ENCODE data around the gene DEPDC1. TPM values are rescaled to one million over a fixed set of nuclear protein-coding genes. Genes with fewer than 3 reads are reported as not detected.

DEPDC1 gene
- total RNA-seq, 1 experiment from 2014 or later: 26.1 TPM

DNA sequence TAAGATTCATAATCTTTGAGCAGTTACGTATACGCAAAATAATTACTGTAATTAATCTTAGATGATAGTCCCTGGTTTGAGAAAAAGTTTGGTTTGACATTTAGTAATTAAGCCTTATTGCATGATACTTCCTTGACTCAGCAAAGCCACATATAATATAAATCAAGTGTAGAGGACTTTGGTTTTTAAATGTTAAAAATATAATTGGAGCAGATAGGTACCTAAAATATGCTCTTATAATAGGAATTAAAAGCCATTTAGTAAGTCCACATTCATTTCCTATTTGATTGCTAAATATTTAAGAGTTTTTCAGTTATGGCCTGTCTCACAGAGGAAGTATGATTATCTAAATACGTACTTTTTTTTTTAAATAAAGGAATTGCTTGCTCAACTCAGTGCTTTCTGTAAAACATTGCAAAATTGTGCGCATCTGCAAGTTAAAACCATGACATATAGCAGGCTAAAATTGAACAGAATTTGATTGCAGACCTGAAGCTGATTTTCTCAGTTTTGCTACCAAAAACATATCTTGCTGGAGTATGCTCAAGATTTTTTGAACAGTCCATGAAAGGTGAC, 67.6 kb downstream of the DEPDC1 start:
- no peak for DNase-seq
- Histone ChIP-seq H4K20me1 (ENCODE audit: control insufficient read depth, insufficient read depth, insufficient read length) (no peaks in the 10 kb centered on the region), H3K23me2 (ENCODE audit: insufficient read length, low read depth, low read length, poor library complexity, severe bottlenecking) (no peaks in the 10 kb centered on the region), H2BK15ac (ENCODE audit: low read depth, low read length) (no peak overlapping the region), H3K4me2 (ENCODE audit: insufficient read depth, insufficient read length, low read length) (no peak overlapping the region), H4K8ac (replicated peaks; ENCODE audit: insufficient read length, low read depth, low read length) (no peak overlapping the region), H3K14ac (ENCODE audit: insufficient read depth, low read length) (no peak overlapping the region), H2BK5ac (ENCODE audit: insufficient read length, low read length) (no peak overlapping the region), H3K27ac (ENCODE audit: insufficient read length, low read depth, low read length) (no peak overlapping the region), H3K23ac (ENCODE audit: insufficient read length, low read depth, low read length) (no peak overlapping the region), H3K4me1 (ENCODE audit: insufficient read depth, low read length) (no peaks in the 10 kb centered on the region), H2BK12ac (ENCODE audit: insufficient read length, low read depth, low read length) (no peak overlapping the region), H3K79me2 (ENCODE audit: insufficient read depth, low read length) (no peaks in the 10 kb centered on the region), H2AK5ac (ENCODE audit: insufficient read length, low read length) (no peak overlapping the region), H3K18ac (ENCODE audit: insufficient read length, low read depth, low read length) (no peak overlapping the region), H2BK120ac (ENCODE audit: low read depth, low read length, poor library complexity, severe bottlenecking) (no peak overlapping the region), H3K9me3 (ENCODE audit: control insufficient read depth, low read depth, low read length) (no peaks in the 10 kb centered on the region), H3K27me3 (ENCODE audit: insufficient read depth, low read length) (no peaks in the 10 kb centered on the region), H4K91ac (ENCODE audit: insufficient read length, low read depth, low read length) (no peak overlapping the region), H4K5ac (ENCODE audit: insufficient read length, low read depth, low read length) (no peak overlapping the region), H3K56ac (ENCODE audit: insufficient read length, low read depth, low read length) (no peak overlapping the region), H3K9ac (ENCODE audit: extremely low read depth, insufficient read length, low read length) (no peak overlapping the region), H2BK20ac (ENCODE audit: low read depth, low read length, poor library complexity, severe bottlenecking) (no peak overlapping the region), H3K4ac (ENCODE audit: low read depth, low read length) (no peak overlapping the region), H2AFZ (ENCODE audit: low read length) (no peak overlapping the region), H3K79me1 (ENCODE audit: insufficient read depth, low read depth, low read length, poor library complexity, severe bottlenecking) (no peaks in the 10 kb centered on the region), H3T11ph (ENCODE audit: low read length) (no peak overlapping the region)
- no CpG with 5 or more reads among the region's 4 CpGs for WGBS (ENCODE audit: extremely low coverage, insufficient read length, low lambda C conversion rate)
- Mint-ChIP-seq H3K36me3 (ENCODE audit: insufficient read depth in 1 of 3, low read depth in 3 of 3) (no peaks in the 10 kb centered on the region), H3K27me3 (ENCODE audit: low read depth) (no peaks in the 10 kb centered on the region), H3K9me3 (no peaks in the 10 kb centered on the region), H3K27ac (no peak overlapping the region), H3K4me1 (no peaks in the 10 kb centered on the region), H3K4me3 (no peak overlapping the region)
- TF ChIP-seq, protein P1, sequence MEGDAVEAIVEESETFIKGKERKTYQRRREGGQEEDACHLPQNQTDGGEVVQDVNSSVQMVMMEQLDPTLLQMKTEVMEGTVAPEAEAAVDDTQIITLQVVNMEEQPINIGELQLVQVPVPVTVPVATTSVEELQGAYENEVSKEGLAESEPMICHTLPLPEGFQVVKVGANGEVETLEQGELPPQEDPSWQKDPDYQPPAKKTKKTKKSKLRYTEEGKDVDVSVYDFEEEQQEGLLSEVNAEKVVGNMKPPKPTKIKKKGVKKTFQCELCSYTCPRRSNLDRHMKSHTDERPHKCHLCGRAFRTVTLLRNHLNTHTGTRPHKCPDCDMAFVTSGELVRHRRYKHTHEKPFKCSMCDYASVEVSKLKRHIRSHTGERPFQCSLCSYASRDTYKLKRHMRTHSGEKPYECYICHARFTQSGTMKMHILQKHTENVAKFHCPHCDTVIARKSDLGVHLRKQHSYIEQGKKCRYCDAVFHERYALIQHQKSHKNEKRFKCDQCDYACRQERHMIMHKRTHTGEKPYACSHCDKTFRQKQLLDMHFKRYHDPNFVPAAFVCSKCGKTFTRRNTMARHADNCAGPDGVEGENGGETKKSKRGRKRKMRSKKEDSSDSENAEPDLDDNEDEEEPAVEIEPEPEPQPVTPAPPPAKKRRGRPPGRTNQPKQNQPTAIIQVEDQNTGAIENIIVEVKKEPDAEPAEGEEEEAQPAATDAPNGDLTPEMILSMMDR (conservative IDR thresholded peaks at IDR 0.05): no peak

All from H9 (cell line).